ENCODE measurements around the gene TTLL12. TPM values are rescaled to one million over a fixed set of nuclear protein-coding genes. Genes with fewer than 3 reads are reported as not detected.

The TTLL12 gene
- total and polyA plus RNA-seq, 2 of the 8 experiments (the other 6 are each of a cell fraction or from before 2014, with no cell fraction given): 101 to 124 TPM

DNA sequence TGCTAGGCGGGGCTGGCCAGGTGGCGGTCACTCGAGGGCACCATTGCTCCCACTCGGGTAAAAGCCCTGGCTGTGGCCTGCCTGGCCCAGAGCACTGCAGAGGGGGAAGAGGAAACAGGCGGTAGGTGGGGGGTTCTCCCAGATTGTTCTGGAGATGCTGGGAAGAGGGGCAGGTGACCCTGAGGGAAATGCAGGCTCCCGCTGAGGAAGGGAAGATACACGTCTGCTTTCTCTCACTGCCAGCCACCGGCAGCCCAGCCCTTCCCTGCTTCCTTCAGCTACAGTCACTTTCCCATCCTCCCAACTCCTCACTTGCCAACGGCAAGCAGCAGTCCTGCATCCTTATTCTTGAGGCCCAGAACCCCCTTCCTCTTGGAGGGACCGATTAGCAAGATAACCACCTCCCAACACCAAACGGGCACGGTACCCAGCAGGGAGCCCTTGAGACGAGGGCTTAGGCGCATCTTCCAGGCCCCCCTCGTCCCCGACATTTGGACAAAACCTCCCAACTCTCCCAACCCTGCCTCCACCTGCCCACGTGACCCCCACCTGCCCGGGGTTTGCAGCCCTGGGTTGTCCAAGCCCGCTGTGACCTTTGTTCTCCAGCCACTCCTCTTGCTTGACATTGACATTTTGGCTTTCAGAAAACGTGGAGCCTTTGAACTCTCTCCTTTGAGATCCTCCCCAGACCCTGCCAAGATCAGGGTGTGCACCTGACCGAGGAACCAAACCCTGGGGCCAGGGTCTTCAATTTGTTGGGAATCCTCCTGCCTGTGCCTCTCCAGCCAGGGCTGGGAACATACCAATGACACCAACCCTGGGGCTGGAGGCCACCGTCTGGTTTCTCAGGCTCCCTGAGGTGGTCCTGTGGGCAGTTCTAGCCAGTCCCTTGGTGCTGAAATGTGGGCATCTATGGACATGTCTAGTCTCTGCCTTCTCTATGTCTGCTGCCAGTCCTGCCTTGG lies 48.8 kb upstream of the TTLL12 start:
- ChIA-PET POLR2A (ENCODE audit: partially characterized antibody) (no interaction called here), CTCF (ENCODE audit: partially characterized antibody) (interaction anchor here (0.6 to 26.8 kb wide), 3 partner anchors 36 to 149 kb away, joined by 3 to 388 read pairs (median 11); no protein-coding TSS in a partner anchor)
- H3K27me3 ChIP-seq (replicated peaks in 1 of 4; ENCODE audit: control insufficient read depth in 3 of 4, extremely low read depth in 1 of 4, insufficient read depth in 3 of 4, low read length in 3 of 4): no peaks in the 10 kb centered on the region
- no peak overlapping the region for H2AK5ac ChIP-seq (ENCODE audit: low read depth, low read length)
- TF ChIP-seq TAF1 (IDR thresholded peaks at IDR 0.05; ENCODE audit: low read depth, low read length): no peak
- no peak overlapping the region for H3K23ac ChIP-seq (ENCODE audit: insufficient read length)
- no peak overlapping the region for H2AFZ ChIP-seq (ENCODE audit: low read length)
- H2BK15ac ChIP-seq (ENCODE audit: low read length): no peak overlapping the region; the same call in 1 of the 2 replicates
- 0 out of 7 replicates have a peak, but pooled peaks cover 0 to 5% (median under 1%) of the 10 kb centered on the region in 4 experiments for H3K4me1 ChIP-seq (replicated peaks in 1 of 4; ENCODE audit: control insufficient read depth in 3 of 4, insufficient read depth in 4 of 4, low read length in 3 of 4)
- FAIRE-seq (no peak), DNase-seq (ENCODE audit: low read depth in 1 of 2, low spot score in 2 of 2) (no peak)
- no peak overlapping the region for H3K56ac ChIP-seq (replicated peaks; ENCODE audit: insufficient read length, low read depth, low read length)
- no peak overlapping the region for H2BK120ac ChIP-seq (replicated peaks; ENCODE audit: low read depth, low read length)
- WGBS, 2 experiments (ENCODE audit: extremely low coverage in 1 of 2, insufficient coverage in 1 of 2, insufficient read length in 1 of 2, insufficient replicate concordance in 2 of 2, low coverage in 1 of 2, low lambda C conversion rate in 2 of 2, missing lambda C conversion rate in 1 of 2): 86% methylated on average over 22 of the region's 22 CpGs; no CpG with 5 or more reads in 1 of the 2 experiments
- H3K14ac ChIP-seq (ENCODE audit: insufficient read length): no peak overlapping the region
- no peaks in the 10 kb centered on the region for H3K23me2 ChIP-seq (ENCODE audit: low read depth, low read length)
- no peak overlapping the region for H3K4me3 ChIP-seq (ENCODE audit: extremely low read depth in 1 of 4, insufficient read depth in 2 of 4, low read depth in 3 of 4, low read length in 4 of 4)
- H3K9ac ChIP-seq (replicated peaks in 1 of 4; ENCODE audit: extremely low read depth in 1 of 4, low read depth in 3 of 4, low read length in 3 of 4): no peak overlapping the region
- no peak overlapping the region for H4K5ac ChIP-seq (ENCODE audit: insufficient read length, low read depth, low read length)
- no peaks in the 10 kb centered on the region for H3K36me3 ChIP-seq (ENCODE audit: control insufficient read depth in 2 of 4, insufficient read depth in 4 of 4, low read length in 3 of 4)
- no peak overlapping the region for H3K18ac ChIP-seq (ENCODE audit: extremely low read depth, low read length)
- H2BK5ac ChIP-seq (ENCODE audit: low read depth, low read length): no peak overlapping the region
- H4K91ac ChIP-seq (replicated peaks; ENCODE audit: insufficient read length, low read length): no peak overlapping the region
- no peak overlapping the region for H2BK12ac ChIP-seq (ENCODE audit: low read depth, low read length)
- H3K79me2 ChIP-seq (ENCODE audit: control insufficient read depth in 1 of 2, insufficient read depth in 2 of 2, low read length in 2 of 2): no peaks in the 10 kb centered on the region
- H2BK20ac ChIP-seq (ENCODE audit: low read length): no peak overlapping the region
- no peak overlapping the region for H3K4ac ChIP-seq (replicated peaks; ENCODE audit: insufficient read length, low read depth, low read length)
- H4K20me1 ChIP-seq (replicated peaks in 1 of 2; ENCODE audit: control insufficient read depth in 1 of 2, insufficient read depth in 2 of 2, low read length in 2 of 2): no peaks in the 10 kb centered on the region
- H3K79me1 ChIP-seq (ENCODE audit: low read depth, low read length): no peaks in the 10 kb centered on the region
- H3K27ac ChIP-seq (ENCODE audit: low read depth, low read length): no peak overlapping the region
- H3K9me3 ChIP-seq (ENCODE audit: insufficient read depth in 2 of 2, low read depth in 1 of 2, low read length in 1 of 2): no peaks in the 10 kb centered on the region
- H4K8ac ChIP-seq (ENCODE audit: extremely low read depth, insufficient read depth, low read length): no peak overlapping the region; the same call in 1 of the 2 replicates
- no peak overlapping the region for H3K4me2 ChIP-seq (ENCODE audit: insufficient read depth in 1 of 2, low read depth in 2 of 2, low read length in 2 of 2)
